Thyroid gland (tissue), 4 donors: ENCODE data around the gene TSPAN1. TPM values are rescaled to one million over a fixed set of nuclear protein-coding genes. Genes with fewer than 3 reads are reported as not detected.
A peak's percentile ranks its signal among the peaks of the same experiment; 100 is the strongest.

Experiments used
- DNase-seq, 2 donors: peaks; one replicate each; pipeline ENCODE4 v3.0.0-alpha.2; 2019
- H3K27ac ChIP-seq, 3 donors: fragments of 200-600 bp; sonication (generic); 1 replicate in 2 of 3; 2 replicates in 1 of 3; pipeline ENCODE4 v1.5.1; 2016 to 2019; ENCODE audit warnings: mild to moderate bottlenecking in 1 of 3, moderate library complexity in 1 of 3
- H3K27me3 ChIP-seq: fragments of 200-600 bp; sonication (generic); one replicate; pipeline ENCODE4 v1.5.1; 2019
- H3K36me3 ChIP-seq, 2 donors: fragments of 200-600 bp; sonication (generic); one replicate each; pipeline ENCODE4 v1.5.1; 2016 to 2019
- H3K4me1 ChIP-seq, 2 donors: fragments of 200-600 bp; sonication (generic); one replicate each; pipeline ENCODE4 v1.5.1; 2017 to 2019
- H3K4me3 ChIP-seq, 3 donors: fragments of 200-600 bp; sonication (generic); replicated peaks in 1 of 3; 1 replicate in 2 of 3; 2 replicates in 1 of 3; pipeline ENCODE4 v1.5.1; 2016; ENCODE audit warnings: mild to moderate bottlenecking in 1 of 3
- H3K9me3 ChIP-seq: fragments of 200-600 bp; sonication (generic); one replicate; pipeline ENCODE4 v1.5.1; 2017
- POLR2A ChIP-seq, 2 donors: fragments of 450-650 bp; IDR thresholded peaks; one replicate each; pipeline ENCODE4 v1.6.1; 2017; ENCODE audit warnings: antibody characterized with exemption in 2 of 2, mild to moderate bottlenecking in 2 of 2, moderate library complexity in 1 of 2
- WGBS, 2 donors: methylation state at CpG; one replicate each; pipeline ENCODE4 v1.1.5; 2017; 5-methylcytosine and 5-hydroxymethylcytosine counted together
- intact Hi-C: fragments of 100-400 bp; cut with DNase I; formaldehyde crosslinking; loops from one replicate; pipeline ENCODE4 v1.15.1; 2023
- total RNA-seq, 4 donors: library from RNA; depleted of rRNA; stranded (reverse); fragments of >200 nt; gene quantifications; one replicate each; pipeline ENCODE4 v1.2.3, GENCODE V29; 2016
- TF ChIP-seq, protein P1 (sequence below), 6 experiments: fragments of 200-600 bp in 3 of 6; fragments of 450-650 bp in 3 of 6; sonication (generic) in 3 of 6; IDR thresholded peaks; one replicate each; pipeline ENCODE4 v1.5.1; 2016 to 2019; ENCODE audit warnings: antibody characterized with exemption in 6 of 6, mild to moderate bottlenecking in 2 of 6, inconsistent platforms in 1 of 6, moderate library complexity in 1 of 6

The TSPAN1 gene
- total RNA-seq, 4 donors from 2014 or later, result 61.2 to 154 (median 105) TPM

DNA sequence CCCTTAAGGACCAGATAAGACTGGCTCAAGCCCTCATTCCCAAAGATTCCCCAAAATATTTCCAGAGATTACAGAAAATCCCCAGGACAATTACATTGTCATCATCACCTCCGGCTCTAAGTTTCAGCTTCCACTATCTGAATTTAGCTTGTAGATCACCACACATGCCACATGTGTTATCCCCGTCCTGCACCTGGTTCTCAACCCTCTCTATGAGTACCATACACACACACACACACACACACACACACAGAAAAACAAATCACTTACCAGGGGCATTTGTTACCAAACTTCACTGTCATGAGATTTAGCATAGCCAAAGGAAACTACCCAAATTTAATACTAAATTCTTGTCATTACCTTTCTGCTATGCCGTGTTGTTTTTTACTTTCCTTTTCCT is 15.4 kb upstream of the TSPAN1 start:
- WGBS, 2 donors, result 77 to 82% methylated on average over 3 of the region's 3 CpGs
- intact Hi-C loops, result no loop called here
- H3K9me3 ChIP-seq, result no peaks in the 10 kb centered on the region
- no peak overlapping the region for H3K4me3 ChIP-seq
- no peak for TF ChIP-seq POLR2A (IDR thresholded peaks at IDR 0.05)
- TF ChIP-seq, protein P1, sequence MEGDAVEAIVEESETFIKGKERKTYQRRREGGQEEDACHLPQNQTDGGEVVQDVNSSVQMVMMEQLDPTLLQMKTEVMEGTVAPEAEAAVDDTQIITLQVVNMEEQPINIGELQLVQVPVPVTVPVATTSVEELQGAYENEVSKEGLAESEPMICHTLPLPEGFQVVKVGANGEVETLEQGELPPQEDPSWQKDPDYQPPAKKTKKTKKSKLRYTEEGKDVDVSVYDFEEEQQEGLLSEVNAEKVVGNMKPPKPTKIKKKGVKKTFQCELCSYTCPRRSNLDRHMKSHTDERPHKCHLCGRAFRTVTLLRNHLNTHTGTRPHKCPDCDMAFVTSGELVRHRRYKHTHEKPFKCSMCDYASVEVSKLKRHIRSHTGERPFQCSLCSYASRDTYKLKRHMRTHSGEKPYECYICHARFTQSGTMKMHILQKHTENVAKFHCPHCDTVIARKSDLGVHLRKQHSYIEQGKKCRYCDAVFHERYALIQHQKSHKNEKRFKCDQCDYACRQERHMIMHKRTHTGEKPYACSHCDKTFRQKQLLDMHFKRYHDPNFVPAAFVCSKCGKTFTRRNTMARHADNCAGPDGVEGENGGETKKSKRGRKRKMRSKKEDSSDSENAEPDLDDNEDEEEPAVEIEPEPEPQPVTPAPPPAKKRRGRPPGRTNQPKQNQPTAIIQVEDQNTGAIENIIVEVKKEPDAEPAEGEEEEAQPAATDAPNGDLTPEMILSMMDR (IDR thresholded peaks at IDR 0.05), result no peak
- H3K27me3 ChIP-seq, result no peaks in the 10 kb centered on the region
- no peaks in the 10 kb centered on the region for H3K36me3 ChIP-seq
- no peak for DNase-seq
- no peak overlapping the region for H3K27ac ChIP-seq
- H3K4me1 ChIP-seq, result no peaks in the 10 kb centered on the region

DNA sequence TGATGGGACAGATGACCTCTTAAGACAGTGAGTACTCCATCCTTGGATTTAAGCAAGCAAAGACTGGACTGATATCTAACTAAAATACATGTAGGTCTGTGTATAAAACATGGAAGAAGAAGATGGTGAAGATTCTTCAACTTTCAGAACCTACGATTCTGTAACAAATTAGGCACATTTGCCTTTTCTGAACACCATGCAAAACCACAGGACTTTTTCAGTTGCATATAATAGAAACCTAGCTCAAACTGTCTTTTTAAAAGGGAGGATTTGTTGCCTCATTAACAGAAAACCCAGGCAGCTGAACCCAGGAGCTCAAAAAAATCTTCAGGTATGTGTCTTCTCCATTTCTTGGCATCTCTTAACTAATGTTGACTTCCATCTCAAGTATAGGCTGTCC is 14.7 kb upstream of the TSPAN1 start:
- no peak overlapping the region for H3K4me3 ChIP-seq
- DNase-seq, result no peak
- H3K9me3 ChIP-seq, result no peaks in the 10 kb centered on the region
- H3K27ac ChIP-seq, result no peak overlapping the region
- H3K4me1 ChIP-seq, result no peaks in the 10 kb centered on the region
- TF ChIP-seq, protein P1 (IDR thresholded peaks at IDR 0.05), result no peak
- TF ChIP-seq POLR2A (IDR thresholded peaks at IDR 0.05), result no peak
- 91 to 97% methylated on average over 1 of the region's 1 CpG for WGBS, 2 donors
- H3K27me3 ChIP-seq, result no peaks in the 10 kb centered on the region
- H3K36me3 ChIP-seq, result no peaks in the 10 kb centered on the region
- intact Hi-C loops, result no loop called here

DNA sequence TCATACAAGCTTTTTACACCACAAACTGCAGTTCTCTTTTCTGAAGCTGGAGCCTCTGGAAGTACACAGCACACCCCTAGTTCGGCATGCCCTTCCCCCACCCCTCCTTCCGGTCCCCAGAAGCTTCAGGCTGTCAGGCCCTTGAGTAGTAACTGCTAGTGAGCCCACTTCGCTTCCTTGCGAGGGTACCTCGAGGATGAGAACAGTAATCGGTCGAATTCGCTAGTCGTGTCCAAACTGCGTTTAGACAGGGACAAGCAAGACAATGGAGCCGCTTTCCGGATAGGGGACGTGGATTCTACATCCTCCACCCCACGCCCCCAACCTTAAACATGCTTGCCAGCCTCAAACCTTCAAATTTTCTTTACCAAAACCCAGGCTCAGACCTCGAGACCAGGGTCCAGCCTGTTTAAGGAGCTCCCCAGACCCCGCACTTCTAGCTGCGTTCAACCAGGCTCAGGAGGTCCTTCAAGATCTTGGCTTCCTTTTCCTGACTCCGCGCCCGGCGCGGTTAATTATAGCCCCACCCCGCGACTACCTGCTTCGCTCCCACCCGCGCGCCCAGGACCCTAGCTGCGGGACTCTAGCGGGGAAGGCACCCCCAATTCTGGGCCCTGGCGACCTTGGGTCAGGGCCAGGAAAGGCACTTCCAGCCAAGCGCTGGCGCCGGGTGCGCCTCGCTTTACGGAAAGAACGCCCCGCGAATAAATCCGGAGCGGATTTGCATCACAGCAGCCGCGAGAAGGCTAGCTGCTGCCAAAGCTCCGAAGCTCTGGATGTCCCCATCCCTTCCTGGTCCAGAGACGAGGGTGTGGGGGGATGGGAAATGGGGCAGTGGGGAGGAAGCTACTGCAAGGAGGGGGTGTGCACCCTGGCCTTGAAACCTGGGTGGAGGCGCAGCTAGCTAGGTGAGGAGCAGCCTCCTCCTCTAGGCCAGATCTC is 8.1 kb upstream of the TSPAN1 start:
- H3K4me3 ChIP-seq, result peak overlapping the region in 1 of 3 donors; percentile 13
- TF ChIP-seq POLR2A (IDR thresholded peaks at IDR 0.05), result peak; percentile 39 to 61
- TF ChIP-seq, protein P1 (IDR thresholded peaks at IDR 0.05), result peak in 2 of 6 experiments; percentile 5 to 9
- H3K27ac ChIP-seq, result peak overlapping the region; percentile 36 to 81 (median 81)
- peak; percentile 62 to 67 for DNase-seq
- intact Hi-C loops, result no loop called here
- no peaks in the 10 kb centered on the region for H3K27me3 ChIP-seq
- 9 to 10% methylated on average over 27 to 43 of the region's 47 CpGs for WGBS, 2 donors
- H3K4me1 ChIP-seq, result peaks cover 27 to 40% of the 10 kb centered on the region in 2 donors
- H3K9me3 ChIP-seq, result no peaks in the 10 kb centered on the region
- no peaks in the 10 kb centered on the region for H3K36me3 ChIP-seq

DNA sequence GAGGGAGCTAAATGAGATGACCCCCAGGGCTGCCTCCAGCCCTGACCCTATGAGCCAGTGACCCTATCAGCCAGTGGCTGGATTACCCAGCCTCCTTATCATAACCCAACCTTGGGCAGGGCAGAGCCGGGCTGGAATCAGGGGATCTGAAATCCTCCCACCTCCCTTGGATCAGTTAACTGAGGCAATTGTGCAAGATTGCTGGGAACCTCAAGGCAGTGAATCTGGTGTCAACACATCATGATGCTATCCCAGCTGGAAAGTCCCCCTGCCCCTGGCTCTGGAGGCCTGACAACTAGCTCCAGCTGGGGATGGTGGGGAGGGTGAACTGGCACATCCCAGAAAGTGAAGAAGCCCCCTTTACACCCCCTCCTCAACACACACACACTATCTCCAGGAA is 6.4 kb upstream of the TSPAN1 start:
- H3K36me3 ChIP-seq, result no peaks in the 10 kb centered on the region
- no peak for TF ChIP-seq POLR2A (IDR thresholded peaks at IDR 0.05)
- TF ChIP-seq, protein P1 (IDR thresholded peaks at IDR 0.05), result no peak
- no peaks in the 10 kb centered on the region for H3K9me3 ChIP-seq
- no peak for DNase-seq
- H3K27ac ChIP-seq, result peak overlapping the region in 1 of 3 donors; percentile 81
- intact Hi-C loops, result no loop called here
- peaks cover 35 to 57% of the 10 kb centered on the region in 2 donors for H3K4me1 ChIP-seq
- no peaks in the 10 kb centered on the region for H3K27me3 ChIP-seq
- no peak overlapping the region for H3K4me3 ChIP-seq
- 67% methylated on average over 1 of the region's 1 CpG; no CpG with 5 or more reads in 1 of the 2 donors for WGBS, 2 donors
